ENCODE results near the gene NSMF.

GRCh38 chr9:137480686-137481683 lies 21.9 kb upstream of the NSMF start:
- TF ChIP-seq CTCF (IDR thresholded peaks at IDR 0.05 in 8 of 11, conservative IDR thresholded peaks at IDR 0.05 in 3 of 11) = no peak
- TF ChIP-seq POLR2AphosphoS5 (IDR thresholded peaks at IDR 0.05) = no peak
